GM08714 (cell line): ENCODE results near the gene SLC12A3.

Experiments
- H3K4me3 ChIP-seq: fragments of 200-500 bp; sonication (Bioruptor generic); 2 replicates; pipeline ENCODE4 v1.5.1; 2014; ENCODE audit warnings: mild to moderate bottlenecking, low read length, inconsistent platforms
- ZNF274 ChIP-seq: IDR thresholded peaks from 2 replicates; pipeline ENCODE4 v1.6.1; 2012; ENCODE audit warnings: mild to moderate bottlenecking, low read depth, low read length

Gene SLC12A3

GRCh38 chr16:56836410-56837230 lies 28.4 kb upstream of the SLC12A3 start:
- TF ChIP-seq ZNF274, result no peak
- no peak overlapping the region for H3K4me3 ChIP-seq

GRCh38 chr16:56838622-56839337 lies 26.2 kb upstream of the SLC12A3 start:
- TF ChIP-seq ZNF274, result no peak
- no peak overlapping the region for H3K4me3 ChIP-seq

GRCh38 chr16:56841233-56841632 lies 23.8 kb upstream of the SLC12A3 start:
- no peak for TF ChIP-seq ZNF274

GRCh38 chr16:56841659-56842058 lies 23.3 kb upstream of the SLC12A3 start:
- H3K4me3 ChIP-seq, result no peak overlapping the region
- TF ChIP-seq ZNF274, result no peak

More at GRCh38 chr16:56841233-56841632, 23.8 kb upstream of the SLC12A3 start:
- H3K4me3 ChIP-seq, result no peak overlapping the region

GRCh38 chr16:56842133-56842532 lies 22.9 kb upstream of the SLC12A3 start:
- no peak for TF ChIP-seq ZNF274
- H3K4me3 ChIP-seq, result no peak overlapping the region

GRCh38 chr16:56844056-56844455 lies 21.0 kb upstream of the SLC12A3 start:
- TF ChIP-seq ZNF274, result no peak

GRCh38 chr16:56847173-56847910 lies 17.7 kb upstream of the SLC12A3 start:
- TF ChIP-seq ZNF274, result no peak

More at GRCh38 chr16:56844056-56844455, 21.0 kb upstream of the SLC12A3 start:
- no peak overlapping the region for H3K4me3 ChIP-seq

GRCh38 chr16:56848029-56848936 lies 16.7 kb upstream of the SLC12A3 start:
- no peak overlapping the region for H3K4me3 ChIP-seq
- no peak for TF ChIP-seq ZNF274

More at GRCh38 chr16:56847173-56847910, 17.7 kb upstream of the SLC12A3 start:
- no peak overlapping the region for H3K4me3 ChIP-seq

GRCh38 chr16:56848955-56849689 lies 15.9 kb upstream of the SLC12A3 start:
- no peak overlapping the region for H3K4me3 ChIP-seq
- TF ChIP-seq ZNF274, result no peak

GRCh38 chr16:56849690-56850680 lies 15.0 kb upstream of the SLC12A3 start:
- no peak for TF ChIP-seq ZNF274
- H3K4me3 ChIP-seq, result no peak overlapping the region

GRCh38 chr16:56851671-56852400 lies 13.2 kb upstream of the SLC12A3 start:
- TF ChIP-seq ZNF274, result no peak
- no peak overlapping the region for H3K4me3 ChIP-seq
